HEK293 (cell line): ENCODE measurements around the gene NEUROG2.

Source experiments
- CTCF ChIA-PET: fragments of 350-600 bp; formaldehyde crosslinking; extraction: SDS; loops from one replicate; lab custom pipeline; 2021; ENCODE audit warnings: antibody characterized with exemption; lab: Yijun Ruan, JAX
- POLR2A ChIA-PET: fragments of 300-600 bp; formaldehyde crosslinking; extraction: SDS; loops from one replicate; lab custom pipeline; 2020; ENCODE audit warnings: antibody characterized with exemption, inconsistent platforms; lab: Yijun Ruan, JAX
- H3K27ac ChIP-seq: fragments of 200-500 bp; sonication (Bioruptor generic); 2 replicates; pipeline ENCODE4 v1.5.1; 2014; ENCODE audit warnings: low read depth, low read length, control low read depth, inconsistent platforms; ENCODE audit errors: extremely low read depth
- H3K36me3 ChIP-seq, 2 experiments: fragments of 200-500 bp in 1 of 2; sonication (Bioruptor generic) in 1 of 2; 1 replicate in 1 of 2; 2 replicates in 1 of 2; pipeline ENCODE4 v1.5.1; 2014 to 2017; ENCODE audit warnings: inconsistent platforms in 2 of 2, low read length in 2 of 2; ENCODE audit not compliant: control insufficient read depth in 2 of 2, insufficient read depth in 1 of 2
- H3K4me1 ChIP-seq: fragments of 200-500 bp; sonication (Bioruptor generic); 2 replicates; pipeline ENCODE4 v1.5.1; 2014; ENCODE audit warnings: mild to moderate bottlenecking, low read length, inconsistent platforms; ENCODE audit not compliant: control insufficient read depth, insufficient read depth
- H3K4me3 ChIP-seq: 2 replicates; pipeline ENCODE4 v1.5.1; 2011; ENCODE audit warnings: low read depth, mild to moderate bottlenecking, control low read depth, low read length, moderate library complexity
- H3K9me3 ChIP-seq: fragments of 200-500 bp; sonication (Bioruptor generic); 2 replicates; pipeline ENCODE4 v1.5.1; 2014; ENCODE audit warnings: low read depth, low read length, inconsistent platforms; ENCODE audit not compliant: control insufficient read depth, insufficient read depth
- BCL11A ChIP-seq: fragments of 450-650 bp; formaldehyde crosslinking; IDR thresholded peaks from 2 replicates; pipeline ENCODE4 v1.5.1; 2016; ENCODE audit warnings: low read depth, missing biosample characterization, missing genetic modification characterization
- HOXD13 ChIP-seq: sonication (generic); formaldehyde crosslinking; IDR thresholded peaks from 2 replicates; pipeline ENCODE4 v1.8.0; 2022; ENCODE audit warnings: missing genetic modification reagents, borderline replicate concordance
- KLF10 ChIP-seq: fragments of 450-650 bp; IDR thresholded peaks from 2 replicates; pipeline ENCODE4 v1.5.1; 2018; ENCODE audit warnings: missing biosample characterization, mild to moderate bottlenecking, missing genetic modification characterization
- KLF16 ChIP-seq: fragments of 450-650 bp; formaldehyde crosslinking; IDR thresholded peaks from 2 replicates; pipeline ENCODE4 v1.5.1; 2017; ENCODE audit warnings: missing biosample characterization, missing genetic modification characterization
- KLF9 ChIP-seq: fragments of 450-650 bp; formaldehyde crosslinking; IDR thresholded peaks from 2 replicates; pipeline ENCODE4 v1.5.1; 2016; ENCODE audit warnings: missing biosample characterization, missing genetic modification characterization, low read depth
- SP2 ChIP-seq: fragments of 450-650 bp; formaldehyde crosslinking; IDR thresholded peaks from 2 replicates; pipeline ENCODE4 v1.5.1; 2016; ENCODE audit warnings: missing biosample characterization, missing genetic modification characterization
- SP3 ChIP-seq: fragments of 450-650 bp; formaldehyde crosslinking; IDR thresholded peaks from 2 replicates; pipeline ENCODE4 v1.5.1; 2016; ENCODE audit warnings: missing biosample characterization, missing genetic modification characterization
- ZEB2 ChIP-seq: fragments of 450-650 bp; formaldehyde crosslinking; IDR thresholded peaks from 2 replicates; pipeline ENCODE4 v1.5.1; 2016; ENCODE audit warnings: missing biosample characterization, missing genetic modification characterization
- ZFHX2 ChIP-seq: fragments of 450-650 bp; formaldehyde crosslinking; conservative IDR thresholded peaks from 2 replicates; pipeline ENCODE4 v1.5.1; 2016; ENCODE audit warnings: missing biosample characterization, missing genetic modification characterization
- ZFP3 ChIP-seq: fragments of 450-650 bp; formaldehyde crosslinking; IDR thresholded peaks from 2 replicates; pipeline ENCODE4 v1.5.1; 2016; ENCODE audit warnings: low read depth, missing biosample characterization, missing genetic modification characterization
- ZFP69B ChIP-seq: fragments of 450-650 bp; formaldehyde crosslinking; IDR thresholded peaks from 2 replicates; pipeline ENCODE4 v1.5.1; 2016; ENCODE audit warnings: missing biosample characterization, missing genetic modification characterization
- ZNF10 ChIP-seq: fragments of 450-650 bp; formaldehyde crosslinking; IDR thresholded peaks from 2 replicates; pipeline ENCODE4 v1.5.1; 2017; ENCODE audit warnings: missing biosample characterization, missing genetic modification characterization
- ZNF214 ChIP-seq: fragments of 450-650 bp; formaldehyde crosslinking; IDR thresholded peaks from 2 replicates; pipeline ENCODE4 v1.5.1; 2017; ENCODE audit warnings: missing biosample characterization, mild to moderate bottlenecking, missing genetic modification characterization, borderline replicate concordance
- ZNF324 ChIP-seq: fragments of 450-650 bp; formaldehyde crosslinking; IDR thresholded peaks from 2 replicates; pipeline ENCODE4 v1.5.1; 2016; ENCODE audit warnings: missing biosample characterization, missing genetic modification characterization
- ZNF350 ChIP-seq: fragments of 450-650 bp; formaldehyde crosslinking; IDR thresholded peaks from 2 replicates; pipeline ENCODE4 v1.5.0; 2017; ENCODE audit warnings: missing biosample characterization, mild to moderate bottlenecking, missing genetic modification characterization
- ZNF37A ChIP-seq: fragments of 450-650 bp; IDR thresholded peaks from 2 replicates; pipeline ENCODE4 v1.5.1; 2018; ENCODE audit warnings: missing biosample characterization, missing genetic modification characterization
- ZNF394 ChIP-seq: fragments of 450-650 bp; formaldehyde crosslinking; IDR thresholded peaks from 2 replicates; pipeline ENCODE4 v1.5.1; 2016; ENCODE audit warnings: missing biosample characterization, missing genetic modification characterization, mild to moderate bottlenecking, moderate library complexity, borderline replicate concordance
- ZNF404 ChIP-seq: fragments of 450-650 bp; formaldehyde crosslinking; IDR thresholded peaks from 2 replicates; pipeline ENCODE4 v1.5.1; 2017; ENCODE audit warnings: missing biosample characterization, missing genetic modification characterization
- ZNF571 ChIP-seq: fragments of 450-650 bp; formaldehyde crosslinking; IDR thresholded peaks from 2 replicates; pipeline ENCODE4 v1.5.0; 2017; ENCODE audit warnings: missing biosample characterization, missing genetic modification characterization
- ZNF658 ChIP-seq: fragments of 450-650 bp; formaldehyde crosslinking; IDR thresholded peaks from 2 replicates; pipeline ENCODE4; 2016; ENCODE audit warnings: missing biosample characterization, missing genetic modification characterization
- ZNF76 ChIP-seq: fragments of 450-650 bp; formaldehyde crosslinking; IDR thresholded peaks from 2 replicates; pipeline ENCODE4; 2016; ENCODE audit warnings: low read depth, missing biosample characterization, missing genetic modification characterization, borderline replicate concordance
- ZNF785 ChIP-seq: fragments of 450-650 bp; formaldehyde crosslinking; IDR thresholded peaks from 2 replicates; pipeline ENCODE4 v1.5.1; 2016; ENCODE audit warnings: missing biosample characterization, missing genetic modification characterization
- ZNF830 ChIP-seq: fragments of 450-650 bp; IDR thresholded peaks from 2 replicates; pipeline ENCODE4 v1.5.0; 2018; ENCODE audit warnings: missing biosample characterization, missing genetic modification characterization, low read depth, mild to moderate bottlenecking, moderate library complexity
- ZNF843 ChIP-seq: fragments of 450-650 bp; formaldehyde crosslinking; IDR thresholded peaks from 2 replicates; pipeline ENCODE4 v1.5.1; 2016; ENCODE audit warnings: missing biosample characterization, missing genetic modification characterization
- ZSCAN16 ChIP-seq: fragments of 450-650 bp; formaldehyde crosslinking; IDR thresholded peaks from 2 replicates; pipeline ENCODE4 v1.5.1; 2016; ENCODE audit warnings: missing biosample characterization, missing genetic modification characterization
- TF ChIP-seq, protein P1 (sequence below): fragments of 450-650 bp; formaldehyde crosslinking; IDR thresholded peaks from 2 replicates; pipeline ENCODE4 v1.5.1; 2016; ENCODE audit warnings: missing biosample characterization, missing genetic modification characterization
- TF ChIP-seq, protein P2 (sequence below): fragments of 450-650 bp; formaldehyde crosslinking; conservative IDR thresholded peaks from 2 replicates; pipeline ENCODE4 v1.5.1; 2016; ENCODE audit warnings: low read depth, missing biosample characterization, missing genetic modification characterization
- TF ChIP-seq, protein P3 (sequence below): sonication (generic); formaldehyde crosslinking; IDR thresholded peaks from 2 replicates; pipeline ENCODE4 v1.8.1; 2022; ENCODE audit warnings: mild to moderate bottlenecking, moderate library complexity, missing genetic modification reagents

Gene NEUROG2

DNA sequence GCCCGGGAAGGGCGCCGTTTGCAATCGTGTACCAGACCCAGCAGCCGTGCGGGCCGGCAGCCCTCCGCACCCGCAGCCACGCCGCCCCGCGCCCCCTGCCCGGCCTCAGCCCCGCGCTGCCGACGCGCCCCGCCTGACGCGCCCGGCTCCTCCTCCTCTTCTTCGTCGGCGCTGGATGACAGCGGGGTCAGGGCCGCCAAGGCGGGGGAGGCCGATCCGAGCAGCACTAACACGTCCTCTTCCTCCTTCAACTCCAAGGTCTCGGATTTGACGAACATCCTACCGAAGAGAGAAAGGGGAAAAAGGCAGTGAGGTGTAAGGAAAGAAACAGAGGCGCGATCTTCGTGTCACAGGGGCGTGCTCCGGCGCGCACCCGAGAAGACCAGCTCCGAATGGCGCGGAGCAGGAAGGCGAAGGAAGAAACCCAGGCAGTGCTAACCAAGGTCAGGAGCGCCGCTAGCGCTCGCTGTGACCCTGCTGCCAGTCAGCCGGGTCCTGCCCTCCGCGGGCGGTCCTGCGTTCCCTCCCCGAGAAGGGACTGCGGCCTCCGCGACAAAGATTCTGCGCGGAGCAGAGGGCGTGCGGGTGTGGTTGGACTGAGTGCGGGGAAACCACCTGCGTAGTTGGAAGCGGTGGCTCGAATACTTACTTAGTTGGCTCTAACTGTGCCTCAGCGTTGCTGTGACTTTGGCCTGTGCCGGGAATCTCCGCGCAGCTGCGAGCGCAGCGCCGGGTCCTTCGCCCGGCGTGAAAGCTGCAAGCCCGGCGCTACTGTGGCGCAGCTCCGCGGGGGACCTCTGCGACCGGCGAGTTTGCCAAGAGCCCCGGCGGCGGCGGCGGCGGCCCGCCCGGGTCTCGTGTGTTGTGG is 548 bp downstream of the NEUROG2 start (continued):
- TF ChIP-seq, protein P1, sequence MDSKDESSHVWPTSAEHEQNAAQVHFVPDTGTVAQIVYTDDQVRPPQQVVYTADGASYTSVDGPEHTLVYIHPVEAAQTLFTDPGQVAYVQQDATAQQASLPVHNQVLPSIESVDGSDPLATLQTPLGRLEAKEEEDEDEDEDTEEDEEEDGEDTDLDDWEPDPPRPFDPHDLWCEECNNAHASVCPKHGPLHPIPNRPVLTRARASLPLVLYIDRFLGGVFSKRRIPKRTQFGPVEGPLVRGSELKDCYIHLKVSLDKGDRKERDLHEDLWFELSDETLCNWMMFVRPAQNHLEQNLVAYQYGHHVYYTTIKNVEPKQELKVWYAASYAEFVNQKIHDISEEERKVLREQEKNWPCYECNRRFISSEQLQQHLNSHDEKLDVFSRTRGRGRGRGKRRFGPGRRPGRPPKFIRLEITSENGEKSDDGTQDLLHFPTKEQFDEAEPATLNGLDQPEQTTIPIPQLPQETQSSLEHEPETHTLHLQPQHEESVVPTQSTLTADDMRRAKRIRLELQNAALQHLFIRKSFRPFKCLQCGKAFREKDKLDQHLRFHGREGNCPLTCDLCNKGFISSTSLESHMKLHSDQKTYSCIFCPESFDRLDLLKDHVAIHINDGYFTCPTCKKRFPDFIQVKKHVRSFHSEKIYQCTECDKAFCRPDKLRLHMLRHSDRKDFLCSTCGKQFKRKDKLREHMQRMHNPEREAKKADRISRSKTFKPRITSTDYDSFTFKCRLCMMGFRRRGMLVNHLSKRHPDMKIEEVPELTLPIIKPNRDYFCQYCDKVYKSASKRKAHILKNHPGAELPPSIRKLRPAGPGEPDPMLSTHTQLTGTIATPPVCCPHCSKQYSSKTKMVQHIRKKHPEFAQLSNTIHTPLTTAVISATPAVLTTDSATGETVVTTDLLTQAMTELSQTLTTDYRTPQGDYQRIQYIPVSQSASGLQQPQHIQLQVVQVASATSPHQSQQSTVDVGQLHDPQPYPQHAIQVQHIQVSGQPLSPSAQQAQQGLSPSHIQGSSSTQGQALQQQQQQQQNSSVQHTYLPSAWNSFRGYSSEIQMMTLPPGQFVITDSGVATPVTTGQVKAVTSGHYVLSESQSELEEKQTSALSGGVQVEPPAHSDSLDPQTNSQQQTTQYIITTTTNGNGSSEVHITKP (tag by site-specific recombination), result peak; percentile 50
- TF ChIP-seq, protein P2, sequence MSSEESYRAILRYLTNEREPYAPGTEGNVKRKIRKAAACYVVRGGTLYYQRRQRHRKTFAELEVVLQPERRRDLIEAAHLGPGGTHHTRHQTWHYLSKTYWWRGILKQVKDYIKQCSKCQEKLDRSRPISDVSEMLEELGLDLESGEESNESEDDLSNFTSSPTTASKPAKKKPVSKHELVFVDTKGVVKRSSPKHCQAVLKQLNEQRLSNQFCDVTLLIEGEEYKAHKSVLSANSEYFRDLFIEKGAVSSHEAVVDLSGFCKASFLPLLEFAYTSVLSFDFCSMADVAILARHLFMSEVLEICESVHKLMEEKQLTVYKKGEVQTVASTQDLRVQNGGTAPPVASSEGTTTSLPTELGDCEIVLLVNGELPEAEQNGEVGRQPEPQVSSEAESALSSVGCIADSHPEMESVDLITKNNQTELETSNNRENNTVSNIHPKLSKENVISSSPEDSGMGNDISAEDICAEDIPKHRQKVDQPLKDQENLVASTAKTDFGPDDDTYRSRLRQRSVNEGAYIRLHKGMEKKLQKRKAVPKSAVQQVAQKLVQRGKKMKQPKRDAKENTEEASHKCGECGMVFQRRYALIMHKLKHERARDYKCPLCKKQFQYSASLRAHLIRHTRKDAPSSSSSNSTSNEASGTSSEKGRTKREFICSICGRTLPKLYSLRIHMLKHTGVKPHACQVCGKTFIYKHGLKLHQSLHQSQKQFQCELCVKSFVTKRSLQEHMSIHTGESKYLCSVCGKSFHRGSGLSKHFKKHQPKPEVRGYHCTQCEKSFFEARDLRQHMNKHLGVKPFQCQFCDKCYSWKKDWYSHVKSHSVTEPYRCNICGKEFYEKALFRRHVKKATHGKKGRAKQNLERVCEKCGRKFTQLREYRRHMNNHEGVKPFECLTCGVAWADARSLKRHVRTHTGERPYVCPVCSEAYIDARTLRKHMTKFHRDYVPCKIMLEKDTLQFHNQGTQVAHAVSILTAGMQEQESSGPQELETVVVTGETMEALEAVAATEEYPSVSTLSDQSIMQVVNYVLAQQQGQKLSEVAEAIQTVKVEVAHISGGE (tag by site-specific recombination), result peak; percentile 19; the same call in 1 of the 2 replicates
- TF ChIP-seq ZNF37A (tag by site-specific recombination), result no peak
- TF ChIP-seq ZFP69B (tag by site-specific recombination), result no peak
- TF ChIP-seq KLF10 (tag by site-specific recombination), result no peak

DNA sequence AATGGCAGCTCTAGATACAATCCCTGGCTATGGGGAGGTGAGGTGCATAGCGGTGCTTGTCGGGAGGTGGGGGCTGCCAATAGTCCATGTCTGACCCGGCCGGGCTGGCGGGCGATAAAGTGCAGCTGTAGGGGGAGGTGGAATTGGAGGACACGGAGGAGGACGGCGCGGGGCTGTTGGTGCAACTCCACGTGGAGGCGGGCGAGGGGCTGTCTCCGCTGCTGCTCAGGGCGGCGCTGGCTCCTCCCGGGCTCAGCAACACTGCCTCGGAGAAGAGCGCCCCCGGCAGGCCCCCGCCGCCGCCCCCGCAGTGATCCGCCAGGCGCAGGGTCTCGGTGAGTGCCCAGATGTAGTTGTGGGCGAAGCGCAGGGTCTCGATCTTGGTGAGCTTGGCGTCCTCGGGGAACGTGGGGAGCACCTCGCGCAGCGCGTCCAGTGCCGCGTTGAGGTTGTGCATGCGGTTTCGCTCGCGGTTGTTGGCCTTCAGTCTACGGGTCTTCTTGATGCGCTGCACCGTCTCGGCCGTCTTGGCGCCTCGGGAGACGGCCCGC is 1.3 kb downstream of the NEUROG2 start:
- CTCF ChIA-PET, result interaction anchor here (0.5 to 1.3 kb wide), 3 partner anchors 9 to 66 kb away, joined by 3 to 4 read pairs (median 4); no protein-coding TSS in a partner anchor
- no peak for TF ChIP-seq ZNF350
- TF ChIP-seq SP3 (tag by site-specific recombination), result peak; percentile 49
- TF ChIP-seq KLF16 (tag by site-specific recombination), result peak; percentile 70
- TF ChIP-seq ZNF324, result no peak
- TF ChIP-seq ZFP3, result no peak
- TF ChIP-seq ZNF37A (tag by site-specific recombination), result no peak
- TF ChIP-seq ZNF830 (tag by site-specific recombination), result no peak
- TF ChIP-seq ZNF843 (tag by site-specific recombination), result 0 out of 2 replicates have a peak, but pooled peaks have one; percentile 10
- TF ChIP-seq ZNF10 (tag by site-specific recombination), result no peak
- TF ChIP-seq ZNF658 (tag by site-specific recombination), result no peak
- no peak for TF ChIP-seq HOXD13 (CRISPR knock-in tag)
- peak; percentile 60 for TF ChIP-seq SP2
- TF ChIP-seq ZSCAN16 (tag by site-specific recombination), result no peak
- no peak for TF ChIP-seq ZNF214 (tag by site-specific recombination)
- TF ChIP-seq BCL11A, result no peak
- TF ChIP-seq ZNF571 (tag by site-specific recombination), result no peak
- TF ChIP-seq ZNF76 (tag by site-specific recombination), result peak; percentile 55; the same call in 1 of the 2 replicates
- TF ChIP-seq ZNF785 (tag by site-specific recombination), result no peak
- TF ChIP-seq ZNF394, result no peak
- TF ChIP-seq ZFHX2, result peak; percentile 83
- 0 out of 2 replicates have a peak, but pooled peaks have one; percentile 8 for TF ChIP-seq KLF9
- TF ChIP-seq, protein P3, sequence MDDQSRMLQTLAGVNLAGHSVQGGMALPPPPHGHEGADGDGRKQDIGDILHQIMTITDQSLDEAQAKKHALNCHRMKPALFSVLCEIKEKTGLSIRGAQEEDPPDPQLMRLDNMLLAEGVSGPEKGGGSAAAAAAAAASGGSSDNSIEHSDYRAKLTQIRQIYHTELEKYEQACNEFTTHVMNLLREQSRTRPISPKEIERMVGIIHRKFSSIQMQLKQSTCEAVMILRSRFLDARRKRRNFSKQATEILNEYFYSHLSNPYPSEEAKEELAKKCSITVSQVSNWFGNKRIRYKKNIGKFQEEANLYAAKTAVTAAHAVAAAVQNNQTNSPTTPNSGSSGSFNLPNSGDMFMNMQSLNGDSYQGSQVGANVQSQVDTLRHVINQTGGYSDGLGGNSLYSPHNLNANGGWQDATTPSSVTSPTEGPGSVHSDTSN (CRISPR knock-in tag), result no peak
- no peak for TF ChIP-seq ZNF404 (tag by site-specific recombination)
- TF ChIP-seq ZEB2 (tag by site-specific recombination), result 0 out of 2 replicates have a peak, but pooled peaks have one; percentile 18

More for the DNA sequence above, 1.3 kb downstream of the NEUROG2 start:
- Histone ChIP-seq H3K9me3 (no peaks in the 10 kb centered on the region), H3K27ac (peak overlapping the region; percentile 59; the same call in 1 of the 2 replicates), H3K4me3 (peak overlapping the region; percentile 49), H3K4me1 (no peaks in the 10 kb centered on the region), H3K36me3 (no peaks in the 10 kb centered on the region)
- POLR2A ChIA-PET, result no interaction called here
